ENCODE data around the gene ATP5ME. TPM values are rescaled to one million over a fixed set of nuclear protein-coding genes. Genes with fewer than 3 reads are reported as not detected.

ATP5ME gene
- total RNA-seq, 2 experiments from 2014 or later: 109 to 126 TPM

- H3K27ac Mint-ChIP-seq: no peak overlapping the region
- DNase-seq: no peak
- POLR2A ChIA-PET: no interaction called here
These were observed 41.1 kb downstream of the ATP5ME start for GRCh38 chr4:632926-633325.

GRCh38 chr4:632196-632790 lies 41.8 kb downstream of the ATP5ME start:
- Histone ChIP-seq H3K4me3 (ENCODE audit: low read length) (no peak overlapping the region), H3K9me3 (ENCODE audit: control insufficient read depth in 1 of 2, insufficient read depth in 1 of 2, low read length in 2 of 2) (peaks cover 0 to 55% of the 10 kb centered on the region in 2 experiments), H3K4me1 (ENCODE audit: insufficient read depth, low read length) (no peaks in the 10 kb centered on the region), H3K27me3 (ENCODE audit: control insufficient read depth in 1 of 2, insufficient read depth in 2 of 2, low read length in 2 of 2) (no peaks in the 10 kb centered on the region), H3K27ac (ENCODE audit: low read depth in 1 of 2, low read length in 2 of 2) (no peak overlapping the region), H3K36me3 (ENCODE audit: insufficient read depth, low read length) (no peaks in the 10 kb centered on the region)
- TF ChIP-seq CTCF (IDR thresholded peaks at IDR 0.05): no peak
- no peaks in the 10 kb centered on the region for H3K36me3 Mint-ChIP-seq (ENCODE audit: low read depth)
- no peak overlapping the region for H3K27ac Mint-ChIP-seq
- H3K9me3 Mint-ChIP-seq: peaks cover 6% of the 10 kb centered on the region
- H3K4me3 Mint-ChIP-seq: no peak overlapping the region
- DNase-seq (no peak), ATAC-seq (ENCODE audit: poor library complexity) (no peak)
- ChIA-PET POLR2A (no interaction called here), CTCF (no interaction called here)
- H3K27me3 Mint-ChIP-seq: peaks cover 5% of the 10 kb centered on the region
- no peaks in the 10 kb centered on the region for H3K4me1 Mint-ChIP-seq (ENCODE audit: low read depth)
- intact Hi-C loops (cut with DNase I, micrococcal nuclease): no loop called here

More at GRCh38 chr4:632926-633325, 41.1 kb downstream of the ATP5ME start:
- Mint-ChIP-seq H3K4me1 (ENCODE audit: low read depth) (no peaks in the 10 kb centered on the region), H3K9me3 (peaks cover 6% of the 10 kb centered on the region), H3K4me3 (no peak overlapping the region), H3K36me3 (ENCODE audit: low read depth) (no peaks in the 10 kb centered on the region), H3K27me3 (peaks cover 5% of the 10 kb centered on the region)
- no peak for ATAC-seq (ENCODE audit: poor library complexity)
- Histone ChIP-seq H3K36me3 (ENCODE audit: insufficient read depth, low read length) (no peaks in the 10 kb centered on the region), H3K9me3 (ENCODE audit: control insufficient read depth in 1 of 2, insufficient read depth in 1 of 2, low read length in 2 of 2) (peaks cover 0 to 55% of the 10 kb centered on the region in 2 experiments), H3K27me3 (ENCODE audit: control insufficient read depth in 1 of 2, insufficient read depth in 2 of 2, low read length in 2 of 2) (no peaks in the 10 kb centered on the region), H3K4me1 (ENCODE audit: insufficient read depth, low read length) (no peaks in the 10 kb centered on the region), H3K4me3 (ENCODE audit: low read length) (no peak overlapping the region), H3K27ac (ENCODE audit: low read depth in 1 of 2, low read length in 2 of 2) (no peak overlapping the region)
- CTCF ChIA-PET: no interaction called here
- intact Hi-C loops (cut with DNase I, micrococcal nuclease): no loop called here
- no peak for TF ChIP-seq CTCF (IDR thresholded peaks at IDR 0.05)

- H3K4me3 Mint-ChIP-seq: no peak overlapping the region
- Histone ChIP-seq H3K27me3 (ENCODE audit: control insufficient read depth in 1 of 2, insufficient read depth in 2 of 2, low read length in 2 of 2) (no peaks in the 10 kb centered on the region), H3K4me1 (ENCODE audit: insufficient read depth, low read length) (no peaks in the 10 kb centered on the region), H3K27ac (ENCODE audit: low read depth in 1 of 2, low read length in 2 of 2) (no peak overlapping the region), H3K4me3 (ENCODE audit: low read length) (no peak overlapping the region), H3K9me3 (ENCODE audit: control insufficient read depth in 1 of 2, insufficient read depth in 1 of 2, low read length in 2 of 2) (peaks cover 0 to 55% of the 10 kb centered on the region in 2 experiments), H3K36me3 (ENCODE audit: insufficient read depth, low read length) (no peaks in the 10 kb centered on the region)
- no peak for TF ChIP-seq CTCF (IDR thresholded peaks at IDR 0.05)
- CTCF ChIA-PET: no interaction called here
- intact Hi-C loops (cut with DNase I, micrococcal nuclease): no loop called here
- peaks cover 5% of the 10 kb centered on the region for H3K27me3 Mint-ChIP-seq
- ATAC-seq (ENCODE audit: poor library complexity) (no peak), DNase-seq (no peak)
- H3K36me3 Mint-ChIP-seq (ENCODE audit: low read depth): no peaks in the 10 kb centered on the region
- peaks cover 6% of the 10 kb centered on the region for H3K9me3 Mint-ChIP-seq
- POLR2A ChIA-PET: no interaction called here
- no peak overlapping the region for H3K27ac Mint-ChIP-seq
- no peaks in the 10 kb centered on the region for H3K4me1 Mint-ChIP-seq (ENCODE audit: low read depth)
These were observed 43.4 kb downstream of the ATP5ME start for GRCh38 chr4:630656-631055.
